Measurements from ENCODE around the gene RSU1.

RSU1 gene

GRCh38 chr10:16741540-16741939 lies 75.7 kb downstream of the RSU1 start:
- DNase-seq (ENCODE audit: low read depth) = no peak

GRCh38 chr10:16737420-16737819 lies 79.8 kb downstream of the RSU1 start:
- DNase-seq (ENCODE audit: low read depth) = no peak

GRCh38 chr10:16735671-16736070 lies 81.6 kb downstream of the RSU1 start:
- DNase-seq (ENCODE audit: low read depth) = no peak

- DNase-seq (ENCODE audit: low read depth) = no peak
Measured at GRCh38 chr10:16732376-16732775, 84.8 kb downstream of the RSU1 start.

GRCh38 chr10:16728266-16728665 lies 89.0 kb downstream of the RSU1 start:
- DNase-seq (ENCODE audit: low read depth) = no peak

GRCh38 chr10:16727666-16728065 lies 89.6 kb downstream of the RSU1 start:
- DNase-seq (ENCODE audit: low read depth) = no peak

GRCh38 chr10:16724509-16724908 lies 92.7 kb downstream of the RSU1 start:
- DNase-seq (ENCODE audit: low read depth) = no peak

- DNase-seq (ENCODE audit: low read depth) = no peak
Measured at GRCh38 chr10:16720812-16721211, 96.4 kb downstream of the RSU1 start.

GRCh38 chr10:16717622-16718395 lies 99.4 kb downstream of the RSU1 start:
- no peak for DNase-seq (ENCODE audit: low read depth)

- DNase-seq (ENCODE audit: low read depth) = no peak
Measured at GRCh38 chr10:16716051-16716450, 101.2 kb downstream of the RSU1 start.

- no peak for DNase-seq (ENCODE audit: low read depth)
Measured at GRCh38 chr10:16713290-16713689, 103.9 kb downstream of the RSU1 start.

GRCh38 chr10:16712883-16713282 lies 104.3 kb downstream of the RSU1 start:
- no peak for DNase-seq (ENCODE audit: low read depth)

- no peak for DNase-seq (ENCODE audit: low read depth)
Measured at GRCh38 chr10:16700331-16700730, 116.9 kb downstream of the RSU1 start.

GRCh38 chr10:16699435-16700057 lies 117.7 kb downstream of the RSU1 start:
- no peak for DNase-seq (ENCODE audit: low read depth)

- no peak for DNase-seq (ENCODE audit: low read depth)
Measured at GRCh38 chr10:16698461-16698860, 118.8 kb downstream of the RSU1 start.

GRCh38 chr10:16690417-16690816 lies 126.8 kb downstream of the RSU1 start:
- DNase-seq (ENCODE audit: low read depth) = no peak

- no peak for DNase-seq (ENCODE audit: low read depth)
Measured at GRCh38 chr10:16689696-16690095, 127.5 kb downstream of the RSU1 start.

- DNase-seq (ENCODE audit: low read depth) = no peak
Measured at GRCh38 chr10:16689227-16689626, 128.0 kb downstream of the RSU1 start.

GRCh38 chr10:16686054-16686902 lies 130.9 kb downstream of the RSU1 start:
- DNase-seq (ENCODE audit: low read depth) = no peak

GRCh38 chr10:16685551-16685950 lies 131.7 kb downstream of the RSU1 start:
- no peak for DNase-seq (ENCODE audit: low read depth)

GRCh38 chr10:16681521-16681920 lies 135.7 kb downstream of the RSU1 start:
- no peak for DNase-seq (ENCODE audit: low read depth)

GRCh38 chr10:16679511-16679910 lies 137.7 kb downstream of the RSU1 start:
- no peak for DNase-seq (ENCODE audit: low read depth)

GRCh38 chr10:16675334-16675733 lies 141.9 kb downstream of the RSU1 start:
- DNase-seq (ENCODE audit: low read depth) = no peak
